GM12864 (cell line): ENCODE results near the gene FBRS.

Source experiments
- DNase-seq: peaks from one replicate; pipeline ENCODE4 v3.0.0-alpha.2; 2011; ENCODE audit warnings: low read depth
- H3K4me3 ChIP-seq: 2 replicates; pipeline ENCODE4 v1.5.1; 2011; ENCODE audit warnings: mild to moderate bottlenecking, low read depth, low read length, control low read depth
- TF ChIP-seq, protein P1 (sequence below): IDR thresholded peaks from 2 replicates; pipeline ENCODE4 v1.5.1; 2011; ENCODE audit warnings: low read depth, mild to moderate bottlenecking, moderate library complexity, low read length, control low read depth, inconsistent platforms; ENCODE audit errors: missing control alignments

The FBRS gene

DNA sequence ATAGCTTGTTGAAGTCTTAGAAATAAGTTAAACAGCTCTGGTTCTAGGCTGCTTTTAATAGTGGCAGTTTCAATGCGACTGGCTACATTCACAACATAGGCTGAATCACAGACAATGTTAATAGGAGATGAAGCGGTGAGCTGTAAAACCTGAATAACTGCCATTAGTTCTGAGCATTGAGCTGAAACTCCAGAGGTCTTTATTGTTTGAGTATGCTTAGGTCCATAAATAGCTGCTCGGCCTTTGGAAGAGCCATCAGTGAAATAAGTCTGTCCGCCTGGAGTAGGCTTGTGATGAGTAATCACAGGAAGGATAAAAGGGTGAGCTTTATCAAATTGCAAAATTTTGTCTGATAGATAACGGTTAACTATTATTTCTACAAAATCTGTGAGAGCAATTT lies 38.6 kb upstream of the FBRS start:
- TF ChIP-seq, protein P1, sequence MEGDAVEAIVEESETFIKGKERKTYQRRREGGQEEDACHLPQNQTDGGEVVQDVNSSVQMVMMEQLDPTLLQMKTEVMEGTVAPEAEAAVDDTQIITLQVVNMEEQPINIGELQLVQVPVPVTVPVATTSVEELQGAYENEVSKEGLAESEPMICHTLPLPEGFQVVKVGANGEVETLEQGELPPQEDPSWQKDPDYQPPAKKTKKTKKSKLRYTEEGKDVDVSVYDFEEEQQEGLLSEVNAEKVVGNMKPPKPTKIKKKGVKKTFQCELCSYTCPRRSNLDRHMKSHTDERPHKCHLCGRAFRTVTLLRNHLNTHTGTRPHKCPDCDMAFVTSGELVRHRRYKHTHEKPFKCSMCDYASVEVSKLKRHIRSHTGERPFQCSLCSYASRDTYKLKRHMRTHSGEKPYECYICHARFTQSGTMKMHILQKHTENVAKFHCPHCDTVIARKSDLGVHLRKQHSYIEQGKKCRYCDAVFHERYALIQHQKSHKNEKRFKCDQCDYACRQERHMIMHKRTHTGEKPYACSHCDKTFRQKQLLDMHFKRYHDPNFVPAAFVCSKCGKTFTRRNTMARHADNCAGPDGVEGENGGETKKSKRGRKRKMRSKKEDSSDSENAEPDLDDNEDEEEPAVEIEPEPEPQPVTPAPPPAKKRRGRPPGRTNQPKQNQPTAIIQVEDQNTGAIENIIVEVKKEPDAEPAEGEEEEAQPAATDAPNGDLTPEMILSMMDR, result no peak
- no peak for DNase-seq
- no peak overlapping the region for H3K4me3 ChIP-seq

DNA sequence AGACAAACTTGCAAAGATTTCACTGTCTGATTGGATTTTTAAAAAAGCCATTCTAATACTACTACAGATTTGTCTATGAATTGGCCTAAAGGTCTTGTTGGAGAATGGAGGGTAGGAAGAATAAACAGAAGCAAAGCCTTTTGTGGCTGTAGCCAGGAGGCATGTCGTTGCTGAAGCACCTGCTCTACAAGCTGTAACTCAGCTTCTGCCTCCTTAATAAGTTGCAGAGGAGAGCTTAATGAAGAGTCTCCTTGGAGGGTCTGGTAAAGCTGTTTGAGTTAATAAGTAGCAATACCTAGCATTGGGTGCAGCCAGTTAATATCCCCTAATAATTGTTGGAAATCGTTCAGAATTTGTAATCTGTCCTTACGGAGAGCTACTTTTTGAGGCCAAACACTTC lies 38.1 kb upstream of the FBRS start:
- H3K4me3 ChIP-seq, result no peak overlapping the region
- TF ChIP-seq, protein P1, result no peak
- DNase-seq, result no peak

DNA sequence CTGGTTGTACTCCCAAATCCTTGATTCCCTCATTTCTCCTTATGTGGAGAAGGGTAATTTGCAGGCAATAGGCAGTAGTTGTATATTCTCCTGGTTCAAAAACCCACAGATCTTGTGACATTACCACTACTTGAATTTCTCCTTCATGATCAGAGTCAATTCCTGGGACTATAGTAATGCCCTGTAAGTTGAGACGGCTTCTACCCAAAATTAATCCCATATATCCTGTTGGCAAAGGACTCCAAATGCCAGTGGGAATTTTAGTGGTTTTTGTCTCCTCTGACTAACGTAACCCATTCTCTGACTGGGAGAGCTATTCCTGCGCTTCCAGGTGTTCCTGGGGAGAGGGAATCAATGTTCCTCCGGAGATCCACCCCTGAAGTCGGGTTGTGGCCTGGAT lies 36.5 kb upstream of the FBRS start:
- TF ChIP-seq, protein P1, result no peak
- no peak for DNase-seq
- H3K4me3 ChIP-seq, result no peak overlapping the region

DNA sequence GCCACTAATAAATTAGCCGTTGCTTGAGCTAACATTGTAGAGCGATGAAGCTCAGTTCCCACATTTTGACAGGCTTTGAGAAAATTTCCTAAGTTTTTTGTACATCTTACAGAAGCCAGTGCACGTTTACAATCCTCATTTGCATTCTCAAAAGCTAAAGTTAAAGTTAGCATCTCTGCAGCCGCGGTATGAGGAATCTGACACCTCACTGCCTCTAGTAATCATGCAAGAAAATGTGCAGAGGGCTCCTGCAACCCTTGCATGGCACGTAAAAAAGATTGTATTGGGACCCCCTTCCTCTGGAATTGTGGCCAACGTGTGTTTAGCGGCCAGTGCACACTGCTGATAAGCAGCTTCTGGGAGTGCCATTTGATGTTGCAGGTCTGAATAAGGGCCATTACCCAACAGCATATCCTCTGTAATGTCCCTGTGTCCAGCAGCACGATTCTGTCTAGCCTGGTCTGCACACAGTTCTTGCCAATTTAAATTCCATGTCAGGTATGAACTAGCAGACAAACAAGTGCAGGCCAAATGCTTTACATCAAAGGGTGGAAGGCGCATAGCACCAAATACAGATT lies 35.7 kb upstream of the FBRS start:
- H3K4me3 ChIP-seq, result no peak overlapping the region
- TF ChIP-seq, protein P1, result no peak
- DNase-seq, result no peak

DNA sequence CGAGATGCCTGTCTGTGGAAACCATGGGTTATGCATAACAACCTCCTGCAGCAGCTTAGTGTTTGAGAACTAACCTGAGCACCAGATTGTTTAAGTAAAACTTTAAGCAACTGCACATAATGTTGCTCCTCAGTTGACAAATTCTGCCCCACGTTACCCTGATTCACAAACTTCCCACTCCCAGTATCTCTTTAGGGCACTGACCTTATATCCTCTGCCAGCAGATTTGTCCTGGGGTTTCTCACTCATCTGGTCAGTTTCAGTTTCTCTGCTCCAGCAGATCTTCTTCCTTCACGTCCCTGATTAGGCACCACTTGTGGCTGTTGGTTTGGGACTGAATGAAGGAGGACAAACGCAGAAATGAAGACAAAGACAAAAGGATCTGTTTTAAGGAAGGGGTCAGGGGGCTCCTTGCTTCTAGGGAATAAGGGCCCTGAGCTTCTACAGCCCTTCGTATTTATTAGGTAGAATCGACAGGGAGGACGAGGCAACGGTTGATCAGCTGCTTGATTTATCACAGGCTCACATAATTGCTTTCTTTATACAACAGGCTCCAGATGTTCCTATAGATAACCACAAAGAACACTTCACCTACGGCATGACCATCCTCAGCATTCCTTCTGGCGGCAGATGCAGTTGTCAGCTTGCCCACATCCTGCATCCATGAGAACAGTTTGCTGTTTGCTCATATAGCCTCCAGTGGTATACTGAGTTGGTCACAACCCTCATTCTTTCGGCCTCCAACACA lies 34.5 kb upstream of the FBRS start:
- no peak for DNase-seq
- no peak overlapping the region for H3K4me3 ChIP-seq
- TF ChIP-seq, protein P1, result no peak

DNA sequence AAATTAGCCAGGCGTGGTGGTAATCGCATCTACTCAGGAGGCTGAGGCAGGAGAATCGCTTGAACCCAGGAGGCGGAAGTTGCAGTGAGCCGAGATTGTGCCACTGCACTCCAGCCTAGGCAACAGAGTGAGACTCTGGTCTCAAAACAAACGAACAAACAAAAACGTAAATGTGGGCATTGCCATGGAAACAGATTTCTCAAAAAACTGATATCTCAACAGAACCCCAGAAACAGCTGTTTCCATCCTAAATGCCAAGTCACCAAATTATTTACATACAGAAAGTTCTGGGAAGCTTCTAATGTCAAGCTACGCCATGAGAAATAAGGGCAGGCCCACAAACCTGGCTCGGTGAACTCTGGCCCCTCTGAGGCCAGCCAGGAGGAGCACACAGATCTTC lies 32.0 kb upstream of the FBRS start:
- TF ChIP-seq, protein P1, result no peak

More for the DNA sequence above, 32.0 kb upstream of the FBRS start:
- DNase-seq, result no peak
- H3K4me3 ChIP-seq, result no peak overlapping the region
